WI38 (cell line): ENCODE data around the gene CNDP2.

ENCODE experiments used
- H3K4me3 ChIP-seq: 2 replicates; pipeline ENCODE4 v1.5.1; 2011; ENCODE audit warnings: low read depth, mild to moderate bottlenecking, control low read depth, low read length
- CTCF ChIP-seq: IDR thresholded peaks from 2 replicates; pipeline ENCODE4 v1.5.1; 2012; ENCODE audit warnings: low read depth, mild to moderate bottlenecking, control low read depth, low read length

Gene CNDP2

GRCh38 chr18:74531043-74531442 is 34.9 kb downstream of the CNDP2 start:
- TF ChIP-seq CTCF, result no peak
- H3K4me3 ChIP-seq, result no peak overlapping the region

GRCh38 chr18:74532511-74533025 is 36.4 kb downstream of the CNDP2 start:
- no peak overlapping the region for H3K4me3 ChIP-seq
- no peak for TF ChIP-seq CTCF

- TF ChIP-seq CTCF, result no peak
- H3K4me3 ChIP-seq, result no peak overlapping the region
Observed at GRCh38 chr18:74533666-74534065, 37.5 kb downstream of the CNDP2 start.

- H3K4me3 ChIP-seq, result no peak within 1 kb of the TSS
- TF ChIP-seq CTCF, result no peak
Observed at GRCh38 chr18:74534150-74534969, 38.2 kb downstream of the CNDP2 start, which contains the start of gene CNDP1. TSS of gene CNDP1 (plus strand) at chr18:74534500. CDS start at chr18:74534668, 168 bp downstream.

GRCh38 chr18:74534981-74535649 is 39.0 kb downstream of the CNDP2 start:
- no peak for TF ChIP-seq CTCF

GRCh38 chr18:74539289-74539688 is 43.1 kb downstream of the CNDP2 start:
- no peak for TF ChIP-seq CTCF
- no peak overlapping the region for H3K4me3 ChIP-seq

More at GRCh38 chr18:74534981-74535649, 39.0 kb downstream of the CNDP2 start:
- no peak overlapping the region for H3K4me3 ChIP-seq
